ENCODE results near the gene TTC34.

The TTC34 gene

GRCh38 chr1:2828586-2829250 is 27.2 kb upstream of the TTC34 start:
- DNase-seq = no peak

DNA sequence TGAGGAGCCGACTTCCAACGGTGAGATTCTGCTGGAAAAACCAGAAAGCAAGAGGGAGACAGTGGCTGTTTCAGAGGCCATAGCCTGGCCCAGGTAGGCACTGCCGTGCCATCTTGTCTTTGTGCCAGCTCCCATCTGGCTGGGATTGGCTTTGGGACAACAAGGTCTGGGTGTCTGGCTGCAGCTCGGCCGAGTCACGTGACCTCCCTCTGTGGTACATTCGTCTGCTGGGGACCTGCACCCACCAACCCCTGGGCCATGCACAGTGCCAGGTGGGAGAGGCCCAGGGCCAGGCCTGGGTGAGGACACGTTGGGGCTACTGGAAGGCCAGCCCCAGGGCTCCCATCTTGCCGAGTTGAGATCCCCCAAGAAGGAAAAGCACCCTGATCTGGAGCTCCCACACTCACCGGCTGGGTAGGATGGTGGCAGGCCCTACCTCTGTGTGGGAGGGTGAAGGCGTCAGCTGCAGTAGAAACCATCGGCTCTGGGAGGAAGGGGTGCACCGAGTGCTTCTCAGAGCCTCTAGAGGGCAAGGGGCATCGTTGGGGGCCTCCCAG is 25.3 kb upstream of the TTC34 start:
- no peak for DNase-seq

- no peak for DNase-seq
These were observed 24.8 kb upstream of the TTC34 start for GRCh38 chr1:2826316-2826715.

DNA sequence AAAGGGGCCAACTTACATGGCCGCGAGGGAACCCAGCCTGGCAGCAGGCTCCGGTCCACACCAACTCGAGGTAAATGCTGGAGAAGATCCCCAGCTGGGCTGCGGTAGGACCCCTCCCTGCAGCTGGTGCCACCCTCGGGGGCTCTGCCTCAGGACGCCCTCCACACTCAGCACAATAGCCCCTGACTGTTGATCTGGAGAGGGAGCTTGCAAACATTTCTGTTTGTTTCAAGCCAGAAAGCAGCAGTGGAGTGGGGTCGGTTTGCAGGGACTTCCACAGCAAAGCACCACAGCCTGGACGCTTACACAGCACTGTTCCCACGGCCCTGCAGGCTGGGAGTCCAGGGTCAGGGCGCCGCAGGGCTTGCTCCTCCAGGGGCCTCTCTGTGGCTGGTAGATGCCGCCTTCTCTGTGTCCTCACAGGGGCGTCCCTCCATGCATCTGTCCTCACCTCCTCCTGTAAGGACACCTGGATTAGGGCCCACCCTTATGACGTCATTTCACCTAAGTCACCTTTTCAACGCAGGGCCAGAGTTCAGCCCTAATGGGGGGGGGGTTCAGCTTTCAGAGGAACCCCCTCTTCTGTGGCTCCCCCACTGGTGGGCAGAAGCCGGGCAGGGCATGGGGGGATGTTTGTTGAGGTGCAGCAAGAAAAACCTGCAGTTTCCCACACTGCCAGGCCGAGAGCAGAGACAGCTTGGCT is 24.1 kb upstream of the TTC34 start:
- no peak for DNase-seq

- DNase-seq = no peak
These were observed 23.5 kb upstream of the TTC34 start for GRCh38 chr1:2824999-2825398.

- no peak for DNase-seq
These were observed 22.6 kb upstream of the TTC34 start for GRCh38 chr1:2823921-2824610.

DNA sequence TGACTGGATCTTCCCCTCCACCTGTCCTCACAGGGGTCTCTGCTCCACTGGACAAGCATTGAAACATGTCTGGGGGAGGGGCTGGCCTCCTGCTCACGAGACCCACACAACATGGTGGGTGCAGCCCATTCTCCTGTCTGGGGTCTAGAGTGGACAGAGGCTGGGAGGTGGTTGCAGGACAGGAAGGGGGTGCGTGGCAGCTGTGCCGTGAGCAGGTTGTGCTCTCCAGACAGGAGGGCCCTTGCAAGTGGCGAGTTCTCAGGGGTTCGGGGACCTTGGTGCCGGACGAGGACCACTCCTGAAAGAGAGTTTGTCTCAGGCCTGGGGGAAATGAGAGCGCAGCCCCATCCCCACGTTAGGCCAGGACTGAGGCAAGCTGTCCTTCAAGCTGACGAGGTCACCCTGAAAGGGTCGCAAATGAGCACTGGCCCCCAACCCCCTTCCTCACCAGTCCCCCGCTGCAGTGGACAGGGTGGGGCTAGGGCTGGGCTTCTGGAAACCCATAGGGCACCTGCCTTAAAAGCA is 21.2 kb upstream of the TTC34 start:
- DNase-seq = no peak

- DNase-seq = no peak
These were observed 20.6 kb upstream of the TTC34 start for GRCh38 chr1:2821966-2822620.

DNA sequence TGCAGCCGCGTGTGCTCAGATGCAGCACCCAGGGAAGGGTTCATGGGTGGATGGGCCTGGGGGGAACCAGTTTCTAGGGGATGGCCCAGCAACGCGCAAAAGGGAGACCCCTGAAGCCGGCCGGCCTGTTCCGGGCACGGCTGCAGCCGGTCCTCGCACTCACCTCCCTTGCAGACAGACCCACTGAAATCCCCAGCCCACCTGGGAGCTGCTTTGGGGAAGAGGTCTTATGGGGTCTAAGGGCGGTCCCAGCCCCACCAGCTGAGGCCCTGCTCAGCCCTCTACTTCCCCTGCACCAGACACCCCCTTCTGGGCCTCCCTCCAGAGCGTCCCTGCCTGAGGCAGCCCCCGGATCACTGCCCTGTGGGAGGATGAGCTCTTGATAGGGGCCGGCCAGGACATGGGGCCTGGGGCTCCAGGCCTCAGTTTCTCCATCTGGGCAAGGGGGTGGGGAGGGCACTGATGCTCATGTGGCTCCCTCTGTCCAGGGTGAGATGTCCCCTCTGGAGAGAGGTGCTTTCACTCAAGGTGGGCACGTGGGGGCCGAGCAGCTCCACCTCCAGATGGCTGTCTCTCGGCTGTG is 20.0 kb upstream of the TTC34 start:
- no peak for DNase-seq

DNA sequence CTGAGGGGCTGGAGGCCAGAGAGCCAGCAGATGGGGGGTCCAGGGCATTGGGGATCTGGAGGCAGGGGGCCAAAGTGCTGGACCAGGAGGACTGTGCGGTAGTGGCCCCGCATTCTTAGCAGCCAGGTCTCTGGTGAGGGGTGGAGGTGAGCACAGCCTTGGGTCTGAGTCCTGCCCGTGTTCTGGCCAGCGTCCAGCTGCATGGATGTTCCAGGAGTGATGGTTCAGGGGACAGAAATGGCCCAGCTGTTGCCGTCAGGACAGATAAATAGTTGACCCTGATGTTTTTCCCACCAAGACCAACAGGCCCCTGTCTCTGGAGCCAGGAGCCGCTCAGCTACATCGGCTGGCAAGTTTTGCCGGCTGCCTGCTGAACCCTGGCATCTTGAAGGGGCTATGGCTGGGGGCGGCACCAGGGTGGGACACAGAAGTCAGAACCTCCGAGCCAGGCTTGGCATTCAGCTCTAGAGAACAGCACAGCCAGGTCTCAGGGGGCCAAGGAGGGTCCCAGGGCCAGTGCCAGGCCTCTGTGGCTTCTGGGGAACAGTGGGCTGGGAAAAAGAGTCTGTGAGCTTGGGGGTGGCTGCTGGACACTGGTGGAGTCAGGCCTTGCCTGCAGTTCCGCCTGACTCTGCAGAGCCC is 19.4 kb upstream of the TTC34 start:
- DNase-seq = no peak

GRCh38 chr1:2819831-2820730 is 18.6 kb upstream of the TTC34 start:
- no peak for DNase-seq

DNA sequence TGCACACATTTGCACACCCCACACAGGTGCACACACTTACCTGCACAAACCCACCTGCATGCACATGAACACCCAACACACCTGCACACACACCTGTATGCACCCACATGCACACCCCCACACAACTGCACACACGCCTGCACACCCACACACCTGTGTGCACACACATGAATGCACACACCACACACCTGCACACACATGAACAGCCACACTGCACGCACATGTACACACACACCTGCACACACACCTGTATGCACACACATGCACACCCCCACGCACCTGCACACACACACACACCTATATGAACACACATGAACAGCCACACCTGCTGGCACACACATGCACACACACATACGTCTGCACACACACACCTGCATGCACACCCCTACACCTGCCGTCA is 17.9 kb upstream of the TTC34 start:
- no peak for DNase-seq

DNA sequence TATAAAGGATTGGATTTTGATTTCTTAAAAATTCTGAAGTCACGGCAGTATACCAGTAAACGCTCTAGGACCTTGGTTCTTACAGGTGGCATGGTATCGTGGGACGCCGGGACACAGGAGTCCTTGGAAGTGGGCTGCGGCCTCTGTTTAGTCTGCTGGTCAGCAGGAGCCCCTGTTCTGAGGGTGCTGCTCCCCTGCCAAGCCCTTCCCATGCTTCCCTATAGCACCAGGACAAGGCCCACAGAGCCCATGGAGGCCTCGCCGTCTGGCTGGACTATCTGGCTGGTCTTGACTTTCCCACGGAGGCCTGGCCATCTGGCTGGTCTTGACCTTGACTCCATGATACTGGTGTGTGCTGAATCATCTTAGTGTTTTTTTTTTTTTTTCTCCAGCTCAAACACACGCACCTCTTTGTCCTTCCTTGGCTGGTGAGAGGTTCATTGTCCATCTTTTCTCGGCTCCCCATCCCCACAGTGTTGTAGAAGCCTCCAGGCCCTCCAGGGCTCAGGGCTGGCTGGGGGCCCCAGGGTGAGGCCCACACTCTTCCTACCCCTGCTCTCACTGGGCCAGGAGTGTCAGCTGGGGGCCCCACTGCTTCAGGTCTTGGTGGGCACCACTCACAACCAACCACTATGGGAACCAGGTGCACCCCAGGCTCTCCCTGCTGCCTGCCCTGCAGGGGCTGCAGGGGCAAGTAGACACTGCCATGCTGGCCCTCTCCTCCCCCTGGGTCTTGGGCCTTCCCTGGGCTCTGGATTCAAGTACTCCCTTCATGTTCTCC is 16.5 kb upstream of the TTC34 start:
- no peak for DNase-seq

- no peak for DNase-seq
These were observed 15.3 kb upstream of the TTC34 start for GRCh38 chr1:2816786-2817185.

GRCh38 chr1:2815551-2815950 is 14.1 kb upstream of the TTC34 start:
- no peak for DNase-seq

GRCh38 chr1:2814511-2815075 is 13.1 kb upstream of the TTC34 start:
- no peak for DNase-seq

DNA sequence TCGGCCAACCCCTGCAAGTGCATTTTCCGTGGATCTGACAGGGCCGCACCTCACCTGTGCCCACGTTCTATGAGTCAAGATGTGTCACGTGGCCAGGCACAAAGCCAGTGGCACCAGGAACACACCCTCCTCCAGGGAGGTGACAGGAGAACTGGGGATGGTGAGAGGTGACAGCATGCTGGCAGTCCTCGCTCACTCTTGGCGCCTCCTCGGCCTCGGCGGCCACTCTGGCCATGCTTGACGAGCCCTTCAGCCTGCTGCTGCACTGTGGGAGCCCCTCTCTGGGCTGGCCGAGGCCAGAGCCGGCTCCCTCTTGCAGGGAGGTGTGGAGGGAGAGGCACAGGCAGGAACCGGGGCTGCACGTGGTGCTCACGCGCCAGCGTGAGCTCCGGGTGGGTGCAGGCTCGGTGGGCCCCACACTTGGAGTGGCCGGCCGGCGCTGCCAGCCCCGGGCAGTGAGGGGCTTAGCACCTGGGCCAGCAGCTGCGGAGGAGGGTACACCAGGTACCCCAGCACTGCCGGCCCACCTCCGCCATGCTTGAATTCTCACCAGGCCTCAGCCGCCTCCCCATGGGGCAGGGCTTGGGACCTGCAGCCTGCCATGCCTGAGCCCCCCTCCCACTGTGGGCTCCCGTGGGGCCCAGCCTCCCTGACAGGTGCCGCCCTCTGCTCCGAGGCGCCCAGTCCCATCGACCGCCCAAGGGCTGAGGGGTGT is 11.6 kb upstream of the TTC34 start:
- DNase-seq = no peak

DNA sequence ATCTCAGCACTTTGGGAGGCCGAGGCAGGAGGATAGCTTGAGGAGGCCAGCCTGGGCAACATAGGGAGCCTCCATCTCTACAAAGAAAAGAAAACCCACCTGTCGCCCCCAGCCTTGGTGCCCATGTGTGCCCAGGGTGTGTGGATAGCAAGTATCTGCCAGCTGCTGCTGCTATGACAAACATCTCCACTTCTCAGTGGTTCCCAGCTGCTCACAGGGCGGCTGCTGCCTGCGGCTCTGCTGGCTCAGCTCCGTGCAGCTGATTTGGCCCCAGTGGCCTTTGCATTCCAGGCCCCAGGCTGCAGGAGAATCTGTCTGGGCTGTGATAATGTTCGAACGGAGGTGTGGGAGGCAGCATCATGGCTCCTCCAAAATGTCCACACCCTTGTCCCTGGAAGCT is 10.6 kb upstream of the TTC34 start:
- no peak for DNase-seq

DNA sequence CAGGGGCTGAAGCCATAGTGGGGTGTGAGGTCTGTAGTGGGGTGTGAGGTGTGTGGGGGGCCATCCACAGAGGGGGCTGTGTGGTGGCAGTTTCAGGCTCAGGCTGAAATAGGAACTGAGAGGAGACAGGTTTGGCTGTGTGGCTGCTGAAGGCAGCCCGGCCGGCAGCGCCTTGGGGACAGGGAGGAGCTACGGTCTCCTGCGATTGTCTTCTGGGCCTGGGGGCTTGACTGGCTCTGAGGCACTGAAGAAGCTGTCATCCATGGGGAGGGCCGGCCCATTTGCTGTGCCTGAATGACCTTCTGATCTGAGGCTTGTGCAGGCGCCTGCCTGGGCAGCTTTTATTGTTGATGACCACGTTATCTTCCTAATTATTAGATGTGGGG is 10.0 kb upstream of the TTC34 start:
- DNase-seq = no peak

Measured in NCI-H446 treated with DMSO at 0.1 percent for 48 hours (cell line).